ENCODE data around the gene NREP.

The NREP gene, protein sequence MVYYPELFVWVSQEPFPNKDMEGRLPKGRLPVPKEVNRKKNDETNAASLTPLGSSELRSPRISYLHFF

DNA sequence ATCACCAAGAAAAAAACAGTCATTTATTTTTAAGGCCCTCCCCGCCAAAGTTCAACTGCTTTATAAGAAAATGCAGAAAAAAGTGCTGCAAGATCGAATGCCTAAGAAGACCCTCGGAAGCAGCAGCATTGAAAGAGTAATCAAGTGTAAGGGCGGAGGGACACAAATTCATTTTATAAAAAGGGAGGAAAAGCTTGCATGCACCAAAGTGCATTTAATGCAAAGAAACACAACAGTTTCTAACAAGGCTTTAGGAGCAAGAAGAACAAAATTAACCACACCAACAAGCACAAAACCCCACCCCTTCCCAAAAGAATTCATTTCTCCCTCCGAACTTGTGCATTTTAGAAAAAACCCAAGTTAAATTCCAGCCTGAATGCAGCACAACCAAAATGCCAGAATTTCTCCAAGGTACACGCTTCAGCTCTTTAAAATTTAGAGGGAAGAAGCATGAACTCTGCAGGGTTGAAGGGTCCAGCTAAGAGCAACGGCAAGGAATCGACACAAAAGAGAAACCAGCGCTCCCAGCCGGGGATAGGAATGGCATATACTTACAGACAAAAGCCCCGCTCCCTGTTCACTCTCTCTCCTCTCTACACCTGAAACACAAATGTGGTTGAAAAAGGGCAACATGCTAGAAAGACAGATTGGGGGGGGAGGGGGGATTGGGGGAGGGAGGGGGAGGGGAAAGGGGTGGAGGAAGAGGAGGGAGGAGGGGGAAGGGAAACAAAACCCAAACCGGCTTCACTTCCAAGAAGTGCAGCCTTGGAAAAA is at the start of gene NREP:
Gene NREP, minus strand, starts transcription at position 614 of the 774 bp plus-strand sequence. CDS start 1,422 bp downstream, outside the sequence.
- in situ Hi-C loops (cut with MboI; ENCODE audit: low pct_unique_long_range_greater_than_20kb, low sequenced_read_pairs): no loop called here
- DNase-seq: peak; percentile 35

DNA sequence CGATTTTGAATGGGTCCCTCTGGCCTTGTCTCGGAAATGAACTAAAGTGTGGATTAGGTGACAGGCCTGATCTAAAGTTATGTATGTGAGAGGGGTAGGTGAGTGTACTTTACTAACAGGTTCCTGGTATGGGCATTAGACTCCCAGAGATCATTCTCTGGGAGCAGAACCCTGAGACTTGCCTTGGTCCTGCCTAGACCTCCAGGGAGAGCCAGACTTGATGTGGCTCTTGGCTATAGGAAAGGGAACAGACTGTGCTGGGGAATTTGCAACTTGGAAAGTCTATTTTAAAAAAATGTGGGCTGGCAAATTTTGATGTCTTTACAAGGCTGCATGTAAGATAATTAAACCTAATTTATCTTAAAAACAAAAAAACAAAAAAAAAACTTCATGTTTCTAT is 49.8 kb upstream of the NREP start:
- in situ Hi-C loops (cut with MboI; ENCODE audit: low pct_unique_long_range_greater_than_20kb, low sequenced_read_pairs): no loop called here
- DNase-seq: no peak

DNA sequence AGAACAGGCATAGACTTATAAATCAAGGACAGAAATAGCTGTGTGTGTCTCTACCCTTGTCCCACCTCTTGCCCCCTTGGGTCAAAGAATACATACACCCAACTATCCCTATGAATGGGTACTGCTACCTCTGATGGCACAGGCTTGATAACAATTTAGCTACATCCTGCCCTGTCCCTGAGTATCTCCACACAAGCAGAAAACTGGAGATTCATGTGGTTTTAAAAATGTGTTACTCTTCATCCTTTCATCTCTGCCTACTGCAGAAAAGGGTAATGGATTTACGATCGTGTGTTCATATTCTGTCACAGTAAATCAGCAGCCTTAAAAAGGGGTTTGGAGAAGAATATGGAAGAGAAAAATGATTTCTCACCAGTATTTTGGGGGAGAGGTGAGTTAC is 49.2 kb upstream of the NREP start:
- in situ Hi-C loops (cut with MboI; ENCODE audit: low pct_unique_long_range_greater_than_20kb, low sequenced_read_pairs): no loop called here

DNA sequence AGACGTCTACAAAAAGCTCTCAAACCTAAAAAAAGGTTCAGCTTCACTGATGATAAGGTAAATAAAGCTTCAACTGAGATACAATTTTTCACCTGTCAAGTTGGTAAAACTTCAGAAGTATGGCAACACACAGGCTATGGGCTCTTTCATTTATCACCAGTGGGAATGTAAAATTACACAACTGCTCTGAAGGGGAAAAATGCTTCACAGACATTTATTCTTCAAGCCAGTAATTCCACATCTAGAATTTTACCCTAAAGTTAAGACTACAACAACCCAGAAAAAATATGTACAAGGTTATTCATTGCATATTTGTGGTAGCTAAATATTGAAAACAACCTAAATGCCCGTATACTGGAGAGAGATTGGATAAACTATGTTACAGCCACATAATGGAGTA is 48.1 kb upstream of the NREP start:
- DNase-seq: no peak
- in situ Hi-C loops (cut with MboI; ENCODE audit: low pct_unique_long_range_greater_than_20kb, low sequenced_read_pairs): no loop called here

More for the DNA sequence above, 49.2 kb upstream of the NREP start:
- no peak for DNase-seq

DNA sequence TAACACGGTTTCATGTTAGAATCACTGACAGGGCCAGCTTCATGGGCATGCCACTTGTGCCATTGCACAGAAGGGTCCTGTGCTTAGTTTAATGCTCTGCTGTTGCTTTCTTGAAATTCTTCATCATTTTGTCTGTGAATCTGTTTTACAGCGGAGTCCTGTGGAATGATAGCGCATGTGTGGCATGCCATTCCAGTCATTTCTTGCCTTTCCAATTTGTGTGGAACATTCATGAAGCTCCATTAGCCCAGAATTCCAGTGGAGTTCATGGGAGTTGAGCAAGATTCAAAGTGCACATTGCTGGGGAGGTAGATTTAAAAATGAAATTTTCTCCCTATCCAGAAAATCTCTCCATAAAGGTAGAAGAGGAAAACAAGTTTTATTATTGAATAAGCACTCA is 43.4 kb upstream of the NREP start:
- no peak for DNase-seq
- in situ Hi-C loops (cut with MboI; ENCODE audit: low pct_unique_long_range_greater_than_20kb, low sequenced_read_pairs): no loop called here

DNA sequence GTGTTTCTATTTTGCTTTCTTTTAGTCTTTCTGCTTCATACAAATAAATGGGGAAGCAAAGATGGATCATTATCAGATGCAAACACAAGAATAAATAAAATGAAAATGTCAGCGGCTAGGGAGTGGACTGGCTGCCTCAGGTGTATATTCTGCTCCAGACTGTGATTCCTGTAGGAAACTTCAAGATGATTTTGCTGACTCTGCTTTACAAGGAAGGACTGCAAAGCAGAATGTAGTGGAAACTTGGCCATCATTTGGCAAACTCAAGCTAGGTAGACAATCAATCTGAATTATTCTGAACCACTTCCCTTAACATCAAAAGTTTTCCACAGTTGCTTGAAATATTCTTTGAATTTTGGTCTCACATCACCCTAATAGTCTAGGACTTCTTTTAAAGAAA is 38.1 kb upstream of the NREP start:
- in situ Hi-C loops (cut with MboI; ENCODE audit: low pct_unique_long_range_greater_than_20kb, low sequenced_read_pairs): no loop called here

DNA sequence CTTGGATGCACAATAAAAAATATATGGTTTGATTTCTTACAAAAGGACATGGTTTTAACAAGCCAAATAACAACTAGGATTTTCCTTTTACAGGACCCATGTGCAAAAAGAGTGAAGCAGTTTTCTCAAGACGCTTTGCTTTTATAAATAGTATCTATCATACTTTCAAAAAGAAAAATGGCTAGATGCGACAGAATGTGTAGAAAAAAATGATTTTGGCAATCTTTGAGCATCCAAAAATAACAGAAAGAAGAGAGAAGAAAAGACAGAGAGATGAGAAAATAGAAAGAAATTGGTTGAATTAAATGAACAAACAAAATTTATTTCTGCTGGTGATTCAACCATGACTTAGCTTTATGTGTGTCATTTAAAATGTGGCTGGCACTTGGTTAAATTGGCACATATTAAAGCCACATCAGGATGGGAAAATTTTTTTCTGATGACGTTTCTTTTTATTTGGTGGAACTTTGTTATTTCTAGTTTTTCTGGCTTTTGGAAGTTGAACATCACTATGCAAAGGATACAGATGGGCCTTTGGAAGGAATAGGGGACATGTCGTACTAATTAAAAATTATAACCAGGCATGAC is 35.6 kb upstream of the NREP start:
- in situ Hi-C loops (cut with MboI; ENCODE audit: low pct_unique_long_range_greater_than_20kb, low sequenced_read_pairs): no loop called here
- no peak for DNase-seq

More for the DNA sequence above, 38.1 kb upstream of the NREP start:
- no peak for DNase-seq

DNA sequence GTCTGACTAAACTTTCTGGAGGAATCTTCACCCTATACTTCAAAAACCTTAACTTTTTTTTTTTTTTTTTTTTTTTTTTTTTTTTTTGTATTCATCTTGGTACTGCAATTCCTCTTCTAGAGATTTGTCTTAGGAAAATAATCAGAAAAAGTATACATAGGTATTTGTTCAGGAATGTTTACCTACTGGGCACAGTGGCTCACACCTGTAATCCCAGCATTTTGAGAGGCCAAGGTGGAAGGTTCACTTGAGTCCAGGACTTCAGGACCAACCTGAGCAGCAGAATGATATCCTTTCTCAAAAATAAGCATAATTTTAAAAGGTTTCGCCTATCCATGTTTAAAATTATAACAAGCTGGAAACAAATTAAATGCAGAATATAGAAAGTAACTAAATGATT is 33.3 kb upstream of the NREP start:
- in situ Hi-C loops (cut with MboI; ENCODE audit: low pct_unique_long_range_greater_than_20kb, low sequenced_read_pairs): no loop called here
- DNase-seq: no peak

DNA sequence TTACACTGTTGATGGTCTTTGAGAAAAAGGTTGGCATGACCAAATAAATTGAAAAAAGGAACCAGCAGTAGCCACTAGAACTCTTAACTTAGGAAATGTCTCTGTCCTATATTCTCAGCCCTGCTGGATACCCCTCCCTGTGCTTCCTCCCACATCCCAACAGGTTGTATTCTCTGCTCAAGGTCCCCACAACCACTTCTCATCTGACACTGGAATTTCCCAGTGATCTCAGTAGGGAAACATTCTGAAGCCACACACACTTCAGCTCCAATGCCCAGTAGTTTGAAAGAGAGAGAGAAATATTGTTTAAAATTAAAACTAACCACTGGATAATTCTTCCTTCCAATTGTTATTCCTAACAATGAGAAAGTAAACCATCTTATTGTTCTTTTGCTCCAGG is 30.0 kb upstream of the NREP start:
- DNase-seq: no peak
- in situ Hi-C loops (cut with MboI; ENCODE audit: low pct_unique_long_range_greater_than_20kb, low sequenced_read_pairs): no loop called here

DNA sequence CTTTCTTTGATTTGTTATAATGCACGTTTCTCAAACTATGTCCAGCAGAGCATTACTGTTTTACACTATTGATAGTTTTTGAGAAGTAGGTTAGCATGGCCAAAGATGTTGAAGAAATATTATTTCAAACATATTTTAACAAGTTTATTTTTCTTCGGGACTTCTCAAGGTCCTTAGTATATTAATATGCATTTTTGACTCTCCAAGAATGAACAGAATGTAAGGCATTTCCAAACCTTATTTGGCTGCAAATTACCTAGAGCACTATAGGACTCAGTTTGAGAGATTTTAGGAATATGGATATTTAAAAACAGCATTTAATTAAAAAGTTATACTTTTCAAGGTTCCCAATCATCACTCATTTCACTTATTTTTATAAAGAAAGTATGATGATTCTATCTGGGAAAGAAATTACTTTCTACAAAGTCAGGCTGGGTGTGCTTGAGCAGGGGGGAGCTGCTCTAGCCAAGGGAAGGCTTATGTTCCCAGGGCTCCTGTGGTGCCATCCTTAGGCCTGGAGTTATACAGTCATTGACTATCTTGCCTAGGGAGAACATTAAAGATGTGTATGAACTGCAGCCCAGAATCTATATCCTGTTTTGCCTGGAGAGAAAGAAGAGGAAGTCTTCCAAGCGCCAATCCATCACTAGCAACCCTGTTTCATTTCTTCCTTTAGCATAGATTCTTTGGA is 27.6 kb upstream of the NREP start:
- no peak for DNase-seq
- in situ Hi-C loops (cut with MboI; ENCODE audit: low pct_unique_long_range_greater_than_20kb, low sequenced_read_pairs): no loop called here

DNA sequence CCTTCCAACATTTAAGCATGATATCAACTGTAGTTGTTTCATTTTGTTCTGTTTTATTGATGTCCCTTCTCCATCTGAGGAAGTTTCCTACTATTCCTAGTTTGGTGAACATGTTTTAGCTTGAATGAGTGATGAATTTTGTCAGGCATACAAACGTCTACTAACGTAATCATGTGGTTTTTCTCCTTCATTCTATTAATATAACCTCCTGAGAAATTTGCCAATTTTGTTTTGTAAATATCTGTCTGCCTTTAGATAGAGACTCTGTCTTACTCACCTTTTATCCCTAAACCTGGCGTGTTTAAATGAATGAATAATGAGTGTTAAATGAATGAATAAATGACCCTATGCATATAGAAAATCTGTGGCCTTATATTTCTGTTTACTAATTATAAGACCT is 26.5 kb upstream of the NREP start:
- no peak for DNase-seq
- in situ Hi-C loops (cut with MboI; ENCODE audit: low pct_unique_long_range_greater_than_20kb, low sequenced_read_pairs): no loop called here

DNA sequence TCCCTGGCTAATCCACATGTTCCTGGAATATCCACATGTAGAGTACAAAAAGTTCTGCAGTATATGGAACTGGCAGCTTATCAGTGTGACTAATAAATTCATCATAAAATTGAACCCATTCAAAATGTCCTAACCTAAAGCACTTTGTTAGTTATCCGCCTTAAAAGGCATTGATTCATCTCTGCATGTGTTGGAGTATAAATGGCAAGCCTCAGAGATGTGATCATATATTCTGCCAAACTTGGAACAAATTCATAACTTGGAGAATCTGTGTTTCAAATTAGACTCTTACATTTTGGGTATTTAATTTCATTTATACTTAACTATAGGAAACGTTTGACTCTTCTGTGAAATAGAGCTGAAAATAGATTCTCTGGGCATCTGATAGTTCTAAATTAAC is 25.2 kb upstream of the NREP start:
- in situ Hi-C loops (cut with MboI; ENCODE audit: low pct_unique_long_range_greater_than_20kb, low sequenced_read_pairs): no loop called here
- no peak for DNase-seq

DNA sequence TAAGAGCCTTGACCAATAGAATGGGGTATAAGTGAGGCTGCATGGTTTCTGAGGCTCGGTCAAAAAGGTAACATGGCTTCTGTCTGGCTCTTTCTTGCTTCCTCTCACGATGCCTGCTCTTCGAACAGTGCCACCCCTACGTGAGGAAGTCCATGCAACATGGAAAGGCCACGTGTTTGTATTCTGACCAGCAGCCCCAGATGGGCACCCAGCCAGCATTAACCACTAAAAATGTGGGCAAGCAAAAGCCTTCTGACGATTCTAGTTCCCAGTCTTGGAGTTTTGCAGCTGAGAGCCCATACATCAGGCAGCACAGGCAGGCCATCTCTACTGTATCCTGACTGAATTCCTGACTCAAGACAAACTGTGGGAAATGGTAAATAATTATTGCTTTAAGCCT is 24.2 kb upstream of the NREP start:
- DNase-seq: peak; percentile 48
- in situ Hi-C loops (cut with MboI; ENCODE audit: low pct_unique_long_range_greater_than_20kb, low sequenced_read_pairs): no loop called here

DNA sequence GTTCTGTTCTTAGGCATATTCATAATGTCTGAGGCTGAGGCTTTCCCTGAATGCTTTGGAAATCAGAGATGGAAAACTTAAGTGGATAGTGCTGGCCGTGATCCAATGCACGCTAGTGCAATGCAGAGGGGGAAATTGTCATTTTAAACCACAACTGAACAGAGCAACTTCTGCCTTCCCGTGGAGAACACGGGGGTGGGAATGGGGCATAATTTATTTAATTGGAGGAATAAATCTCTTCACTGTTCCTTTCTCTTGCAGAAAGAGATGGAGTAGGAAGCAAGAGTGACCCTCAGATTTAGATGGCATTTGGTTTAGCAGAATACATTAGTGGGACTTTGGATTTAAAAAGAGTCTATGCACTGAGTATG is 22.9 kb upstream of the NREP start:
- peak; percentile 42 for DNase-seq
- in situ Hi-C loops (cut with MboI; ENCODE audit: low pct_unique_long_range_greater_than_20kb, low sequenced_read_pairs): no loop called here

DNA sequence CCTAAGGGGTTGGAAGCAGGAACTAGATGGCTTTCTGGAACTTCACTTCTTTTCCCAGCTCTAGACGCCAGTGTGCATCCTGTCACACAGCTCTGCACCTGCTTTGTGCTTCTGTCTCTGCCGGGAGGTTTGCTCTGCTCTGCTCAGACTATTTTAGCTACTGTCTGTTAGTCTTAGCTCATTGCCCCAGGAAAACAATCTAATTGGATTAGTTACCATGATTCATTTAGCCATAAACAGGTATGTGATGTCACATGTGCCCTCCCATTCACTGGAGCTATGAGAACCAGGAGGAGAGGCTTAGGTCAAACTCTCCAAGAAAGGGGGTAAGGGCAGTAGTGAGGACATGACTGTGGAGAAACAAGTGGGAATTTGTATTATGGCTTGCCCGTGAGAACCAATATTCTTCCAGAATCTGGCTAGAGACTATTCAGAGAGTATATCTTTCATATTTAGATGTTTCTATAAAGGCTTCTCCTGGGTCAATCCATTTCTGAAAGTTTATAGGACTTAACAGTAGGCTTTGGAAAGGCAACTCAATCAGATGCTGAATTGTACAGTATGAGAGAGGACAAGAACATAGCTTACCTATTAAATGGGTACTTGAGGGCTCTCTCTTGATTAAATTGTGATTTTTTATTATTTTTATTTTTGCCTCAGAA is 22.4 kb upstream of the NREP start:
- in situ Hi-C loops (cut with MboI; ENCODE audit: low pct_unique_long_range_greater_than_20kb, low sequenced_read_pairs): no loop called here
- DNase-seq: no peak

DNA sequence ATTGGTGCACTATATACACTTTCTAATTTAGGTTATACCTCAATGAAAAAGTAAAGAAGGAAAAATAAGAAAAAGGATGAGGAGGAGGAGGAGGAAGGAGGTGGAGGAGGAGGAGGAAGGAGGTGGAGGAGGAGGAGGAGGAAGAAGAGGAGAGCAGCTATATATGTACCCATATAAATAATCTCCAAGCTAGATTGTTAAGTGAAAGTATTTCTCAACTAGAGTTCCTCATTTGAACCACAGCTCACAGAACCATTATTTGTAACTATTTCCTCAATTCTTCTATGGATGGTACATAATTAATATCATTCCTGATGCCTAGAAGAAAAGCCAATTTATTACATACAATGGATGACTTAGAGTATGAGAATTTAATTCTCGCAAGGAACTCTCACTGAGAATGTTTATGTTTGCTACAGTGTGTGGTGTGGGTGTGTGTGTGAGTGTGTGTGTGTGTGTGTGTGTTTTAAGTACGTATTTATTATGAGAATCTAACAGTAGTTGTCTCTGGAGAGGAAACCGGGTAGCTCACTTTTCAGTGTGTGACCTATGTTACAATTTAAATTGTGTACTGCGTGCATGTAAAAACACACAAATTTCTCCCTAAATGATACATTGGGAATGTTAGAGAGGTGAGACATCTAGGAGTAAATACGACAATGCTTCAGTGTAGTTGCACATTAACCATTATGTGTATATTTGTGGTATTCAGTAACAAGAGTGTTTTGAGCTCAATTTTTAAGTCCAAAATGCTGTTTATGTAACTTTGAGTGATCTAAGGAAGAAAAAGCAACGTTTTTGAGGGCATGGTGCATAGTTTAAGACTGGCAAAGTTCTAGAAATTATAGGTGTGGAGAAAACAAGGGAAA is 20.2 kb upstream of the NREP start:
- DNase-seq: no peak
- in situ Hi-C loops (cut with MboI; ENCODE audit: low pct_unique_long_range_greater_than_20kb, low sequenced_read_pairs): no loop called here

DNA sequence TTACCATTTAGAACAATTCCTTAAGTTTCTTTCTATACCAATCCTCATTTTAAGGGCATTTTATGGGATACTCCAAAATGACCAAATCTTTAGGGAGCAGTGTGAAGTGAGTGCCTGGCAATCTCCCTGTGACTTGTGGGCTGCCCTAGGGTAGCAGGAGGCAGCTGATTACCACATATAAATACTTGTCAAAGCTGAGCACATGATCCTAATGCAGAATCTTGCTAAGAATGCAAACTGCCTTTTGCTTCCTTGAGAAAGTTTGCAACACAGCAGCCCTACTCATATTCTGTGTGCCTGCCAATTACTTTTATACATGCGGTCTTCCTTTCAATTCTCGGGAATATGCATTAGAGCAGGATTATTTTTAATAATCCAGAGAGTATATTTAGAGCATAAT is 18.2 kb upstream of the NREP start:
- no peak for DNase-seq
- in situ Hi-C loops (cut with MboI; ENCODE audit: low pct_unique_long_range_greater_than_20kb, low sequenced_read_pairs): no loop called here

DNA sequence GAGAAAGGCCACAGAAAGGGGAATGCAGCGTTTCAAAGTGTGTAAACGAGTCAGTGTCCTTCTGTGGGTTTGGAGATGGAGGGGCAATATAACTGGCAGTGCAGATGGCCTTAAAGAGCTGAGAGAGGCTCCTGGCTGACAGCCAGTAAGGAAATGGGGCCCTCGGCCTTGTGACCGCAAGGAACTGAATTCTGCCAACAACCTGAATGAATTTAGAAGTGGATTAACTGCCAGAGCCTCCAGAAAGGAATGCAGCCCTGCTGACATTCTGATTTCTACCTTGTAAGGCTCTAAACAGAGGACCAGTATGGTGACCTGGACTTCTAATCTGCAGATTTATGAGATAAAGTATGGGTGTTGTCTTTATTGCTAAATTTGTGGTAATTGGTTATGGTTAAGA is 17.5 kb upstream of the NREP start:
- in situ Hi-C loops (cut with MboI; ENCODE audit: low pct_unique_long_range_greater_than_20kb, low sequenced_read_pairs): no loop called here

More for the DNA sequence above, 17.5 kb upstream of the NREP start:
- peak; percentile 97 for DNase-seq

Data from KBM-7 (cell line).